GM18508 (cell line): Measurements from ENCODE around the gene ZP2.
"Not testable (repeated sequence)": the region's sequence is repeated elsewhere in the genome, so short reads cannot be mapped to it uniquely, and the experiment has no call there.

Source experiments
- ATAC-seq: cut with Tn5 transposase; IDR thresholded peaks from one replicate; pipeline ENCODE4 v1.9.1; 2021; ENCODE audit warnings: moderate number of reproducible peaks; ENCODE audit not compliant: insufficient read depth, unreplicated experiment

Gene ZP2

GRCh38 chr16:21218153-21218552 is 6.8 kb upstream of the ZP2 start:
- ATAC-seq, result no peak

GRCh38 chr16:21217121-21217520 is 5.7 kb upstream of the ZP2 start:
- ATAC-seq, result no peak

GRCh38 chr16:21214086-21214485 is 2.7 kb upstream of the ZP2 start:
- ATAC-seq, result no peak

DNA sequence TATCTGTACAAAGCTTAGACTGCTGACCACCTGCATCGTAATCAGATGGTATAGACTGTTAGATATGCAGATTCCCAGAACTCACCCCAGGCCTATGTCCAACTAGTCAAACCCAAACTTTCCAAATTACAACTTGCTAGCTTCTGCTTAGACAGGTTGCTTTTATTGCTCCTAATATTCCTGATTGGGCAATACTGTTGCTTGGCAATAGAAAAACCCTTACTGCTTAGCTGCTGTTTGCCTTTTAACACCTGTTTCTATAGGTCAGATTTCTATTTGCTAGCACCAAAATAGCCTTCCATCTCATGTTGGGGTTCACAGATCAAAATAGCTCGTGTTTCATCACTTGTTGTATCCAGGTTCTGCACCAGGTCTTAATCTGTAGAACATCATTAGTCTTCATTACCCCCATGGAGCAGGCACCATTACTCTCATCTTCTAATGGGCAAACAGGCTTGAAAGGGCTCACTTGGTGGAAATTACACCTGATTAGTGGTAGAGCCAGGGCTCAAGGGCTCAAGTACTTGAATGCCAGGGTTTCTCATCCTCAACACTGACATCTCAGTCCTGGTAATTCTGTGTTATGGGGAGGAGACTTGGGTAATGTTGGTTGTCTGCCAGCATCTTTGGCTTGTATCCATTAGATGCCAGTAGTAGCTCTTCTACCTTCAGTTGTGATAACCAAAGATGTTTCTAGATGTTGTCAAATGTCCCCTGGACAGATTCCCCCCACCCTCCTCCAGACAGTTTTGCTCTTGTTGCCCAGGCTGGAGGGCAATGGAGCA is 2.7 kb downstream of the ZP2 start:
- no peak for ATAC-seq

- no peak for ATAC-seq
Measured at GRCh38 chr16:21206550-21206949, 4.8 kb downstream of the ZP2 start.

DNA sequence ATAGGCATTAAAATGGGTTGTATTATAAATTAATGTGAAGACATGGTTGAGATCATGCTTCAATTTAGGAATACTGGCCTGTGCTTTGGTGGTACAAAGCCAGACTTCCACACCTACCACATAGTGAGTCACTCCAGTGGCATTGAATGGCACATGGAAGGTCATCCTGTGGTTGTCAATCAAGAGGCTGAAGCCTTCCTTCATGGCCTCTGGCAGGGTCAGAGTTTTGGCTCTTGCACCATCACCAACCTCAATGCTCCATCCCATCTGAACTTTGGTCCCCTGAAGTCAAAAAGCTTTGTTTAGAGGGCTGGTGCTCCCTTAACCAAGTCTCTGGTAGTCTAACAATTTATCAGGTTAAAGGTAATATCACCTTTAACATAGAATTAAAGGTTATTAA is 6.1 kb downstream of the ZP2 start:
- no peak for ATAC-seq

- ATAC-seq, result no peak
Measured at GRCh38 chr16:21203155-21203797, 8.1 kb downstream of the ZP2 start.

DNA sequence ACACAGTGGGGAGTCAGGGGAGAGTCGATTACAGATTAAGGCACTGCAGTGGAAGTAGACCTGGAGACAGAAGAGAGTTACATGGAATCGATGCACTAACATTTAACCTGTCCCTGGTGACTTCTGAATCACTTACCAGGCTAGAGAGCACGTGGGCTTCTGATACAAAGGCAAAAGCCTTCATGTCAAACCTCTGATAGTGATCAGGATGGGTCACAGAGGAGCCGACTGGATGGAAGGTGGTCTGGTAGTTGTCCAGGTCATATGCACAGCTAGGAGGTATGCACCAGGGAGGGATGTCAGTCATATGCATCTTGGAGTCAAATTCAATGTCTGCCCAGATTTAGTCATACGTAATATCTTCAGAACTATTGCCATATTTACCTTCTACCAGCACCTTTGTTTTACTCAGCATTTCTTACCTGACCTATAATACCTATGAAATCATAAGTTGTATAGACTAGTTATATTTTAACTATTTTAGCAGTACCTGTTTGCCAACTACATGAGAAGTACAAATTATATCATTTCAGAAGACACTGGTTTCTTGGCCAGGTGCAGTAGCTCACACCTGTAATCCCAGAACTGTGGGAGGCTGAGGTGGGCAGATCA is 11.7 kb downstream of the ZP2 start:
- no peak for ATAC-seq

GRCh38 chr16:21197621-21198020 is 13.8 kb downstream of the ZP2 start:
- ATAC-seq, result no peak

GRCh38 chr16:21197112-21197511 is 14.3 kb downstream of the ZP2 start:
- ATAC-seq, result no peak

- ATAC-seq, result not testable (repeated sequence)
Measured at GRCh38 chr16:21195330-21195729, 16.0 kb downstream of the ZP2 start.

GRCh38 chr16:21194771-21195301 is 16.5 kb downstream of the ZP2 start:
- no peak for ATAC-seq

- ATAC-seq, result no peak
Measured at GRCh38 chr16:21192991-21193390, 18.4 kb downstream of the ZP2 start.

GRCh38 chr16:21190599-21190998 is 20.8 kb downstream of the ZP2 start:
- ATAC-seq, result no peak

GRCh38 chr16:21190013-21190412 is 21.4 kb downstream of the ZP2 start:
- no peak for ATAC-seq

- ATAC-seq, result no peak
Measured at GRCh38 chr16:21189311-21189710, 22.1 kb downstream of the ZP2 start.

- ATAC-seq, result no peak
Measured at GRCh38 chr16:21186326-21186691, 25.1 kb downstream of the ZP2 start.

- no peak for ATAC-seq
Measured at GRCh38 chr16:21185659-21186325, 25.6 kb downstream of the ZP2 start.

DNA sequence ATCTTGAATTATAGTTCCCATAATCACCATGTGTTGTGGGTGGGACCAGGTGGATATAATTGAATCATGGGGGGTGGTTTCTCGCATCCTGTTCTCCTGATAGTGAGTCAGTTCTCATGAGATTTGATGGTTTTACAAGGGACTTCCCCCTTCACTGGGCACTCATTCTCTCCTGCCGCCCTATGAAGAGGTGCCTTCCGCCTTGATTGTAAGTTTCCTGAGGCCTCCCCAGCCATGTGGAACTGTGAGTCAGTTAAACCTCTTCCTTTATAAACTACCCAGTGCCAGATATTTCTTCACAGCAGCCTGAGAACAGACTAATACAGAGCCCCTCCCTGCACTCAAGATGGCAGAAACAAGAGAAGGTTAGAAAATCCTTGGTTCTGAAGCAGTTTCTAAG is 26.5 kb downstream of the ZP2 start:
- no peak for ATAC-seq

- ATAC-seq, result no peak
Measured at GRCh38 chr16:21183995-21184394, 27.4 kb downstream of the ZP2 start.

DNA sequence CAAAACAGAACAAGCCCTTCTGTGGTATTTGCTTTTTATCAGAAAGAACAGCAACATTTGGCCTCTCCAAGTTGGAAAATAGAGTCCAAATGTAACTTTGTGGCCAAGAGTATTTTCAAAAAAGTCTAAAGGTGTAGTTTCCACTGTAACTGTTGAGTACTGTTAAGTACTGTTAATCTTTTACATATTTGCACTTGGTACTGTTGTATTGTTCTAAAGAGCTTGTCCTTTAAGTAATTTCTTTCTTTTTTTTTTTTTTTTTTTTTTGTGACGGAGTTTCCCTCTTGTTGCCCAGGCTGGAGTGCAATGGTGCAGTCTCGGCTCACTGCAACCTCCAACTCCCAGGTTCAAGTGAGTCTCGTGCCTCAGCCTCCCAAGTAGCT is 31.4 kb downstream of the ZP2 start:
- no peak for ATAC-seq
